Measurements from ENCODE around the gene AGBL1.

GRCh38 chr15:86162172-86162591 lies 82.5 kb downstream of the AGBL1 start:
- TF ChIP-seq JUN (IDR thresholded peaks at IDR 0.05) (no peak), EP300 (IDR thresholded peaks at IDR 0.05) (no peak), POLR2A (IDR thresholded peaks at IDR 0.05; ENCODE audit: low read length) (no peak), SREBF2 (IDR thresholded peaks at IDR 0.05) (no peak), CTCF (IDR thresholded peaks at IDR 0.05) (no peak), PHF8 (IDR thresholded peaks at IDR 0.05; ENCODE audit: borderline replicate concordance, low read depth) (no peak), MAX (IDR thresholded peaks at IDR 0.05) (no peak), ELK1 (IDR thresholded peaks at IDR 0.05; ENCODE audit: low read depth, low read length) (no peak), POLR2AphosphoS2 (conservative IDR thresholded peaks at IDR 0.05; ENCODE audit: low read length) (no peak), MAFK (IDR thresholded peaks at IDR 0.05; ENCODE audit: partially characterized antibody) (no peak), CEBPB (IDR thresholded peaks at IDR 0.05) (no peak), RAD21 (conservative IDR thresholded peaks at IDR 0.05 in 1 of 2, IDR thresholded peaks at IDR 0.05 in 1 of 2) (no peak), KDM1A (IDR thresholded peaks at IDR 0.05; ENCODE audit: low read depth) (no peak)

Data from A549 (cell line).